Measurements from ENCODE around the gene TFDP2. TPM values are rescaled to one million over a fixed set of nuclear protein-coding genes. Genes with fewer than 3 reads are reported as not detected.
"Not testable (repeated sequence)": the region's sequence is repeated elsewhere in the genome, so short reads cannot be mapped to it uniquely, and the experiment has no call there.

Gene TFDP2
- total RNA-seq, 3 donors from 2014 or later: 17.6 to 22.0 (median 20.3) TPM

GRCh38 chr3:141934354-141934753, 215.0 kb downstream of the TFDP2 start:
- H3K36me3 Mint-ChIP-seq (ENCODE audit: insufficient read depth): peaks cover under 1% of the 10 kb centered on the region
- DNase-seq (no peak), ATAC-seq (no peak)
- H3K27me3 Mint-ChIP-seq (ENCODE audit: low read depth): no peaks in the 10 kb centered on the region
- H3K9me3 Mint-ChIP-seq: no peaks in the 10 kb centered on the region
- H3K4me3 Mint-ChIP-seq: no peak overlapping the region
- H3K4me1 Mint-ChIP-seq (ENCODE audit: low read depth): no peaks in the 10 kb centered on the region

- Mint-ChIP-seq H3K9me3 (no peaks in the 10 kb centered on the region), H3K4me3 (no peak overlapping the region), H3K36me3 (ENCODE audit: insufficient read depth) (peaks cover 6% of the 10 kb centered on the region), H3K27me3 (ENCODE audit: low read depth) (no peaks in the 10 kb centered on the region), H3K4me1 (ENCODE audit: low read depth) (no peaks in the 10 kb centered on the region)
- no peak for ATAC-seq
- DNase-seq: no peak
These were observed 215.7 kb downstream of the TFDP2 start for GRCh38 chr3:141933421-141934300.

GRCh38 chr3:141930801-141931200, 218.5 kb downstream of the TFDP2 start:
- Mint-ChIP-seq H3K27me3 (ENCODE audit: low read depth) (no peaks in the 10 kb centered on the region), H3K4me3 (no peak overlapping the region), H3K4me1 (ENCODE audit: low read depth) (no peaks in the 10 kb centered on the region), H3K36me3 (ENCODE audit: insufficient read depth) (peaks cover 22% of the 10 kb centered on the region), H3K9me3 (no peaks in the 10 kb centered on the region)
- ATAC-seq (no peak), DNase-seq (no peak)

GRCh38 chr3:141929341-141929995, 219.9 kb downstream of the TFDP2 start:
- DNase-seq (no peak), ATAC-seq (no peak)
- Mint-ChIP-seq H3K9me3 (no peaks in the 10 kb centered on the region), H3K27me3 (ENCODE audit: low read depth) (no peaks in the 10 kb centered on the region), H3K4me1 (ENCODE audit: low read depth) (no peaks in the 10 kb centered on the region), H3K36me3 (ENCODE audit: insufficient read depth) (peaks cover 27% of the 10 kb centered on the region), H3K4me3 (no peak overlapping the region)

GRCh38 chr3:141928631-141929270, 220.6 kb downstream of the TFDP2 start:
- ATAC-seq: no peak
- no peak overlapping the region for H3K4me3 Mint-ChIP-seq
- peaks cover 30% of the 10 kb centered on the region for H3K36me3 Mint-ChIP-seq (ENCODE audit: insufficient read depth)
- no peaks in the 10 kb centered on the region for H3K27me3 Mint-ChIP-seq (ENCODE audit: low read depth)
- no peaks in the 10 kb centered on the region for H3K9me3 Mint-ChIP-seq
- no peaks in the 10 kb centered on the region for H3K4me1 Mint-ChIP-seq (ENCODE audit: low read depth)
- DNase-seq: no peak

GRCh38 chr3:141926929-141927328, 222.4 kb downstream of the TFDP2 start:
- ATAC-seq: no peak
- H3K27me3 Mint-ChIP-seq (ENCODE audit: low read depth): no peaks in the 10 kb centered on the region
- H3K4me1 Mint-ChIP-seq (ENCODE audit: low read depth): no peaks in the 10 kb centered on the region

GRCh38 chr3:141925677-141926076, 223.7 kb downstream of the TFDP2 start:
- H3K27me3 Mint-ChIP-seq (ENCODE audit: low read depth); H3K4me1 Mint-ChIP-seq (ENCODE audit: low read depth); H3K4me3 Mint-ChIP-seq; H3K9me3 Mint-ChIP-seq; ATAC-seq; DNase-seq: not testable (repeated sequence)
- peaks cover 38% of the 10 kb centered on the region for H3K36me3 Mint-ChIP-seq (ENCODE audit: insufficient read depth)

More at GRCh38 chr3:141926929-141927328, 222.4 kb downstream of the TFDP2 start:
- H3K36me3 Mint-ChIP-seq (ENCODE audit: insufficient read depth): peaks cover 35% of the 10 kb centered on the region
- H3K9me3 Mint-ChIP-seq: no peaks in the 10 kb centered on the region
- no peak for DNase-seq
- H3K4me3 Mint-ChIP-seq: no peak overlapping the region

GRCh38 chr3:141921316-141921715, 228.0 kb downstream of the TFDP2 start:
- ATAC-seq (no peak), DNase-seq (no peak)
- Mint-ChIP-seq H3K4me3 (no peak overlapping the region), H3K9me3 (no peaks in the 10 kb centered on the region), H3K36me3 (ENCODE audit: insufficient read depth) (peaks cover 26% of the 10 kb centered on the region), H3K4me1 (ENCODE audit: low read depth) (no peaks in the 10 kb centered on the region), H3K27me3 (ENCODE audit: low read depth) (no peaks in the 10 kb centered on the region)

- no peak for ATAC-seq
- H3K9me3 Mint-ChIP-seq: no peaks in the 10 kb centered on the region
- peaks cover 27% of the 10 kb centered on the region for H3K36me3 Mint-ChIP-seq (ENCODE audit: insufficient read depth)
- H3K4me1 Mint-ChIP-seq (ENCODE audit: low read depth): no peaks in the 10 kb centered on the region
- no peak for DNase-seq
- no peak overlapping the region for H3K4me3 Mint-ChIP-seq
- no peaks in the 10 kb centered on the region for H3K27me3 Mint-ChIP-seq (ENCODE audit: low read depth)
These were observed 228.6 kb downstream of the TFDP2 start for GRCh38 chr3:141920701-141921100.

- peaks cover 5% of the 10 kb centered on the region for H3K9me3 Mint-ChIP-seq
- ATAC-seq (no peak), DNase-seq (no peak)
- no peaks in the 10 kb centered on the region for H3K27me3 Mint-ChIP-seq (ENCODE audit: low read depth)
- peaks cover 5% of the 10 kb centered on the region for H3K4me1 Mint-ChIP-seq (ENCODE audit: low read depth)
- H3K36me3 Mint-ChIP-seq (ENCODE audit: insufficient read depth): peaks cover 40% of the 10 kb centered on the region
- no peak overlapping the region for H3K4me3 Mint-ChIP-seq
These were observed 233.6 kb downstream of the TFDP2 start for GRCh38 chr3:141915766-141916165.

GRCh38 chr3:141915016-141915415, 234.3 kb downstream of the TFDP2 start:
- Mint-ChIP-seq H3K4me1 (ENCODE audit: low read depth) (peaks cover 5% of the 10 kb centered on the region), H3K27me3 (ENCODE audit: low read depth) (no peaks in the 10 kb centered on the region), H3K36me3 (ENCODE audit: insufficient read depth) (peaks cover 42% of the 10 kb centered on the region), H3K9me3 (peaks cover 5% of the 10 kb centered on the region), H3K4me3 (no peak overlapping the region)
- DNase-seq (no peak), ATAC-seq (no peak)

- no peak for ATAC-seq
- Mint-ChIP-seq H3K4me3 (no peak overlapping the region), H3K27me3 (ENCODE audit: low read depth) (no peaks in the 10 kb centered on the region), H3K4me1 (ENCODE audit: low read depth) (peaks cover 6% of the 10 kb centered on the region), H3K9me3 (peaks cover 5% of the 10 kb centered on the region), H3K36me3 (ENCODE audit: insufficient read depth) (peaks cover 45% of the 10 kb centered on the region)
- no peak for DNase-seq
These were observed 235.0 kb downstream of the TFDP2 start for GRCh38 chr3:141914311-141914710.

- Mint-ChIP-seq H3K9me3 (peaks cover 5% of the 10 kb centered on the region), H3K4me3 (no peak overlapping the region), H3K4me1 (ENCODE audit: low read depth) (peaks cover 6% of the 10 kb centered on the region), H3K27me3 (ENCODE audit: low read depth) (no peaks in the 10 kb centered on the region), H3K36me3 (ENCODE audit: insufficient read depth) (peaks cover 56% of the 10 kb centered on the region)
- DNase-seq (peak; percentile 27), ATAC-seq (peak; percentile 70 to 87)
These were observed 236.1 kb downstream of the TFDP2 start for GRCh38 chr3:141913150-141913811.

GRCh38 chr3:141909986-141910385, 239.4 kb downstream of the TFDP2 start:
- Mint-ChIP-seq H3K36me3 (ENCODE audit: insufficient read depth) (peaks cover 55% of the 10 kb centered on the region), H3K4me1 (ENCODE audit: low read depth) (peaks cover 11% of the 10 kb centered on the region)
- ATAC-seq; H3K27me3 Mint-ChIP-seq (ENCODE audit: low read depth); H3K4me3 Mint-ChIP-seq; DNase-seq; H3K9me3 Mint-ChIP-seq: not testable (repeated sequence)

Measured in activated T-cell treated with anti-CD3 and anti-CD28 coated beads, Interleukin-2, amount 50 U/mL, for 4 hours (primary cell).